Measurements from ENCODE around the gene LRRC61.
A peak's percentile ranks its signal among the peaks of the same experiment; 100 is the strongest.

LRRC61 gene

DNA sequence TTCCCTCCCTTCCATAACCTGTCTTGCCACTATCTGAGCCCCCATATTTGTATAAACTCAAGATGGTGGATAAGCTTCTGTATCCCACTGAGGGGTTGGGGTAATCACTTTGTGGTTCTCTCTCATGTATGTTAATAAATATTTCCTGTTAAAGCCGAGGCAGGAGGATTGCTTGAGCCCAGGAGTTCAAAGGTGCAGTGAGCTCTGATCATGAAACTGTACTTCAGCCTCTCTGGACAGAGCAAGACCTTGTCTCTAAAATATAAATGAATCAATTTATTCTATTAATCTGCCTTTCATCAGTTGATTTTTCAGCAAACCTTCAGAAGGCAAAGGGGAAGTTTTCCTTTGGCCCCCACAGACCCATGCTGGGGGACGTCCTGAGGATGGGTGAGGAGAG lies 20.1 kb downstream of the LRRC61 start:
- Histone ChIP-seq H3K4me1 (ENCODE audit: control insufficient read depth, low read depth, low read length) (no peaks in the 10 kb centered on the region), H3K9ac (ENCODE audit: low read length) (no peak overlapping the region)
- no CpG with 5 or more reads among the region's 2 CpGs for WGBS (ENCODE audit: extremely low coverage, insufficient coverage, low lambda C conversion rate)

DNA sequence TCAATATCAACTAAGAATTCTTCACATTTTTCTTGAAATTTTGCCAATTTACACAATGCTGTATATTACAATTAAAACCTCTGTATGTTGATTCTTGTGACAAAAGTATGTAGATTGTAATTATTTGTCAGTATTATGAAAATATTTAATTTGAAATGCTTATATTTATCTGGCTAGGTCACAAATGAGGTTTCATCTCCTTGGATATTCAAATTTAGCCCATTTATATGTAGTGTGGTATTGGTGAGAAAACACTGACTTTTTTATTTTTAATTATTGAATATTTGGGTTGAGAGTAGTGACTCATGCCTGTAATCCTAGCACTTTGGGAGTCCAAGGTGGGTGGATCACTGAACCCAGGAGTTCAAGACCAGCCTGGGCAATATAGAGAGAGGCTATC lies 21.1 kb downstream of the LRRC61 start:
- Histone ChIP-seq H3K27me3 (ENCODE audit: insufficient read depth, low read length, poor library complexity) (peaks cover 2% of the 10 kb centered on the region), H3K36me3 (ENCODE audit: control insufficient read depth, insufficient read depth, low read length) (no peaks in the 10 kb centered on the region), H2BK15ac (replicated peaks; ENCODE audit: low read depth) (no peak overlapping the region), H3K9ac (ENCODE audit: low read length) (no peak overlapping the region), H2BK120ac (ENCODE audit: low read depth, low read length) (no peak overlapping the region), H3K79me2 (ENCODE audit: control insufficient read depth, insufficient read depth, low read length) (no peaks in the 10 kb centered on the region), H3K4me1 (ENCODE audit: control insufficient read depth, low read depth, low read length) (no peaks in the 10 kb centered on the region), H3K4me2 (ENCODE audit: low read length) (no peak overlapping the region), H3K18ac (ENCODE audit: low read length) (no peak overlapping the region), H2BK5ac (ENCODE audit: low read length) (no peak overlapping the region), H3K27ac (ENCODE audit: low read depth, low read length) (no peak overlapping the region), H2AK5ac (ENCODE audit: low read length) (no peak overlapping the region), H3K56ac (ENCODE audit: low read length) (no peak overlapping the region), H3K4ac (ENCODE audit: low read depth, low read length) (no peak overlapping the region), H3K23ac (ENCODE audit: low read length) (no peak overlapping the region), H3K4me3 (ENCODE audit: low read length) (no peak overlapping the region), H4K8ac (ENCODE audit: low read depth, low read length) (no peak overlapping the region), H4K5ac (ENCODE audit: low read length) (no peak overlapping the region), H3K79me1 (ENCODE audit: low read length) (no peaks in the 10 kb centered on the region)
- DNase-seq = no peak

More for the DNA sequence above, 20.1 kb downstream of the LRRC61 start:
- no peak overlapping the region for H3K4me2 ChIP-seq (ENCODE audit: low read length)
- no peak overlapping the region for H3K23ac ChIP-seq (ENCODE audit: low read length)
- H3K4ac ChIP-seq (ENCODE audit: low read depth, low read length) = no peak overlapping the region
- H4K8ac ChIP-seq (ENCODE audit: low read depth, low read length) = no peak overlapping the region
- H3K56ac ChIP-seq (ENCODE audit: low read length) = no peak overlapping the region
- no peaks in the 10 kb centered on the region for H3K79me1 ChIP-seq (ENCODE audit: low read length)
- H3K4me3 ChIP-seq (ENCODE audit: low read length) = no peak overlapping the region
- H3K18ac ChIP-seq (ENCODE audit: low read length) = no peak overlapping the region
- H4K5ac ChIP-seq (ENCODE audit: low read length) = no peak overlapping the region
- H3K27me3 ChIP-seq (ENCODE audit: insufficient read depth, low read length, poor library complexity) = peaks cover 2% of the 10 kb centered on the region
- no peaks in the 10 kb centered on the region for H3K36me3 ChIP-seq (ENCODE audit: control insufficient read depth, insufficient read depth, low read length)
- no peak overlapping the region for H3K27ac ChIP-seq (ENCODE audit: low read depth, low read length)
- no peak for DNase-seq
- H2BK5ac ChIP-seq (ENCODE audit: low read length) = no peak overlapping the region
- H2BK15ac ChIP-seq (replicated peaks; ENCODE audit: low read depth) = no peak overlapping the region
- H2BK120ac ChIP-seq (ENCODE audit: low read depth, low read length) = no peak overlapping the region
- no peak overlapping the region for H2AK5ac ChIP-seq (ENCODE audit: low read length)
- no peaks in the 10 kb centered on the region for H3K79me2 ChIP-seq (ENCODE audit: control insufficient read depth, insufficient read depth, low read length)

DNA sequence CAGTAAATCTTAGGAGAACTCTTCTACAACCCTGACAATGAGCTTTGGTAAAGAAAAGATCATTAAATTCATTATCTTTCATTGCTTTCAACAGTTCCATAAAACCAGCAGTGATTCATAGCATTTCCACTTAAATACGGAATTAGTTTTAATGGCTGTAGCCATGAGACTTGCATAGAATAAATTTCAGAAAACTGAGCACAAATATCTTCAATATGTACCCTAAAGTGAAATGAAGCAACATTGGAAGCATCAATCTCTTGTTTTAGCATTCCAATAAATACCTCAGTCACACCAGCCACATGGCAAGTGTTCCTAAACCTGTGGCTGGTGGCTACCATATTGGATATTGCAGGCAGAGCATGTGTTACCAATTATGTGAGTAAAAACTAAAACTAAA lies 21.9 kb downstream of the LRRC61 start:
- Histone ChIP-seq H3K56ac (ENCODE audit: low read length) (no peak overlapping the region), H3K18ac (ENCODE audit: low read length) (no peak overlapping the region), H3K4me2 (ENCODE audit: low read length) (no peak overlapping the region), H3K79me1 (ENCODE audit: low read length) (no peaks in the 10 kb centered on the region), H2BK15ac (replicated peaks; ENCODE audit: low read depth) (no peak overlapping the region), H3K79me2 (ENCODE audit: control insufficient read depth, insufficient read depth, low read length) (no peaks in the 10 kb centered on the region), H2BK120ac (ENCODE audit: low read depth, low read length) (no peak overlapping the region), H3K9ac (ENCODE audit: low read length) (no peak overlapping the region), H2BK5ac (ENCODE audit: low read length) (no peak overlapping the region), H2AK5ac (ENCODE audit: low read length) (no peak overlapping the region), H3K4me3 (ENCODE audit: low read length) (no peak overlapping the region), H4K5ac (ENCODE audit: low read length) (no peak overlapping the region), H3K27ac (ENCODE audit: low read depth, low read length) (no peak overlapping the region), H4K8ac (ENCODE audit: low read depth, low read length) (no peak overlapping the region), H3K4ac (ENCODE audit: low read depth, low read length) (no peak overlapping the region), H3K23ac (ENCODE audit: low read length) (no peak overlapping the region), H3K36me3 (ENCODE audit: control insufficient read depth, insufficient read depth, low read length) (no peaks in the 10 kb centered on the region), H3K27me3 (ENCODE audit: insufficient read depth, low read length, poor library complexity) (peaks cover 2% of the 10 kb centered on the region), H3K4me1 (ENCODE audit: control insufficient read depth, low read depth, low read length) (no peaks in the 10 kb centered on the region)
- DNase-seq = no peak
- WGBS (ENCODE audit: extremely low coverage, insufficient coverage, low lambda C conversion rate) = no CpG with 5 or more reads among the region's 1 CpG

DNA sequence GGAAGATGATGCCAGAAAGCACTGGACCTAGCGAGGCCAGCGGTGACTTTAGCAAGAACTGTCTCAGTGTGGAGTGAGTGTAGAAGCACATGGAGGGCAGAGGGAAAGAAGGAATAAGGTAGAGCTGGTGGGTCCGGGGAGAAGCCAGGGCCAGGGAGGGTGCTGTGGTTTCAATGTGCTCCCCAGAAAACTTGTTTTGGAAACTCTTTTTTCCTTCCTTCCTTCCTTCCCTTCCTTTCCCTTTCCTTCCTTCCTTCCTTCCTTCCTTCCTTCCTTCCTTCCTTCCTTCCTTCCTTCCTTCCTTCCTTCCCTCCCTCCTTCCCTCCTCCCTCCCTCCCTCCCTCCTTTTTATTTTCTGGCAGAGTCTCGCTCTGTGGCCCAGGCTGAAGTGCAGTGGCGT lies 23.8 kb downstream of the LRRC61 start:
- no peaks in the 10 kb centered on the region for H3K79me1 ChIP-seq (ENCODE audit: low read length)
- H3K9ac ChIP-seq (ENCODE audit: low read length) = no peak overlapping the region
- no peak overlapping the region for H3K56ac ChIP-seq (ENCODE audit: low read length)
- no peak overlapping the region for H3K18ac ChIP-seq (ENCODE audit: low read length)
- H3K79me2 ChIP-seq (ENCODE audit: control insufficient read depth, insufficient read depth, low read length) = no peaks in the 10 kb centered on the region
- no peak overlapping the region for H2BK15ac ChIP-seq (replicated peaks; ENCODE audit: low read depth)
- no peak overlapping the region for H2BK120ac ChIP-seq (ENCODE audit: low read depth, low read length)
- DNase-seq = no peak
- H2BK5ac ChIP-seq (ENCODE audit: low read length) = no peak overlapping the region
- no CpG with 5 or more reads among the region's 5 CpGs for WGBS (ENCODE audit: extremely low coverage, insufficient coverage, low lambda C conversion rate)
- H3K23ac ChIP-seq (ENCODE audit: low read length) = no peak overlapping the region
- no peaks in the 10 kb centered on the region for H3K36me3 ChIP-seq (ENCODE audit: control insufficient read depth, insufficient read depth, low read length)
- peak overlapping the region; percentile 33 for H2AK5ac ChIP-seq (ENCODE audit: low read length)
- H3K27ac ChIP-seq (ENCODE audit: low read depth, low read length) = no peak overlapping the region
- H4K5ac ChIP-seq (ENCODE audit: low read length) = no peak overlapping the region
- no peak overlapping the region for H3K4me3 ChIP-seq (ENCODE audit: low read length)
- H3K4ac ChIP-seq (ENCODE audit: low read depth, low read length) = no peak overlapping the region
- H3K4me1 ChIP-seq (ENCODE audit: control insufficient read depth, low read depth, low read length) = no peaks in the 10 kb centered on the region
- H3K4me2 ChIP-seq (ENCODE audit: low read length) = no peak overlapping the region
- no peak overlapping the region for H4K8ac ChIP-seq (ENCODE audit: low read depth, low read length)
- H3K27me3 ChIP-seq (ENCODE audit: insufficient read depth, low read length, poor library complexity) = peaks cover 2% of the 10 kb centered on the region

DNA sequence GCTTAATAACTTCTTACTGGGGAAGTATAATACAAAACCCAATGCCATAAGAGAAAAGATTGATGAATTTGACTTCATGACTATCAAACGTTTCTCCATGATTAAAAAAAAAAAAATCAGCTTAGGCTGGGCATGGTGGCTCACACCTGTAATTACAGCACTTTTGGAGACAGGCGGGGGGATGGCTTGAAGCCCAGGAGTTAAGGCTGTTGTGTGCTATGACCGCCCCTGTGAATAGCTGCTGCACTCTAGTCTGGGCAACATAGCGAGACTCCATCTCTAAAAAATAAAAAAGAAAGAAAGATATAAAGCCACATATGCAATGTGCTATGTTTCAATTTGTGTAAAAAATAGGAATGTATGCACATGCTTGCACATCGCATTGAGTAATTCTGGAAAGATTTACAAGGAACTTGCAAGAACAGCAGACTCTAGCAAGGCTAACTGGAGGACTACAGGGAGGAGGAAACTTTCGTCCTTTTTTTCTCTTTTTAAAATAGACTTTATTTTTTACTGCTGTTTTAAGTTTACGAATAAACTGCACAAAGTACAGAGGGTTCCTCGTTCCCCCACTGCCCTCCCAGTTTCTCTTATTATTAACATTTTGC lies 28.5 kb downstream of the LRRC61 start:
- Histone ChIP-seq H2BK5ac (ENCODE audit: low read length) (no peak overlapping the region), H4K8ac (ENCODE audit: low read depth, low read length) (no peak overlapping the region)
- WGBS (ENCODE audit: extremely low coverage, insufficient coverage, low lambda C conversion rate) = no CpG with 5 or more reads among the region's 8 CpGs

DNA sequence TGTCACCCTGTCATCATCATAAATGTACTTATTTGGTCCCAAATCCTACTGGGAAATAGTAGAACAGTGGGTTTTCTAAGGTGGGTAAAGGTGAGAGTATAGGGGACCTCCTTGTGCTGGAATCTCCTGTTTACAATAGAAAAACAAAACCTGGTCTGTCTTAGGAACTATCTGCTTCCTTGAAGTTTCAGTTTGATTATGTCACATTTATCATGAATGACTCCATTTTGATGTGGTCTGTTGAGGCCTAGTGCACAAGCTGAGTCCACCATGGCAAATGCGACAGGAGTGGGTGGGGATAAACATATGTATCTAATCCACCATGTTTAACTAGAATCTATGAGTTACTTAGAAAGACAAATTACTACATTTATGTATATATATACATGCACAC lies 32.5 kb downstream of the LRRC61 start:
- no peaks in the 10 kb centered on the region for H3K79me1 ChIP-seq (ENCODE audit: low read length)
- H3K9ac ChIP-seq (ENCODE audit: low read length) = no peak overlapping the region
- H3K27me3 ChIP-seq (ENCODE audit: insufficient read depth, low read length, poor library complexity) = no peaks in the 10 kb centered on the region
- DNase-seq = no peak
- WGBS (ENCODE audit: extremely low coverage, insufficient coverage, low lambda C conversion rate) = no CpG with 5 or more reads among the region's 1 CpG
- H3K18ac ChIP-seq (ENCODE audit: low read length) = no peak overlapping the region
- no peak overlapping the region for H3K4me3 ChIP-seq (ENCODE audit: low read length)
- no peak overlapping the region for H3K4me2 ChIP-seq (ENCODE audit: low read length)
- H2BK120ac ChIP-seq (ENCODE audit: low read depth, low read length) = no peak overlapping the region
- no peak overlapping the region for H3K23ac ChIP-seq (ENCODE audit: low read length)
- no peak overlapping the region for H3K56ac ChIP-seq (ENCODE audit: low read length)
- H3K4me1 ChIP-seq (ENCODE audit: control insufficient read depth, low read depth, low read length) = no peaks in the 10 kb centered on the region
- H3K79me2 ChIP-seq (ENCODE audit: control insufficient read depth, insufficient read depth, low read length) = no peaks in the 10 kb centered on the region
- no peak overlapping the region for H3K27ac ChIP-seq (ENCODE audit: low read depth, low read length)
- H2BK5ac ChIP-seq (ENCODE audit: low read length) = no peak overlapping the region
- H4K8ac ChIP-seq (ENCODE audit: low read depth, low read length) = no peak overlapping the region
- no peak overlapping the region for H4K5ac ChIP-seq (ENCODE audit: low read length)
- no peak overlapping the region for H2AK5ac ChIP-seq (ENCODE audit: low read length)
- H2BK15ac ChIP-seq (replicated peaks; ENCODE audit: low read depth) = no peak overlapping the region
- no peaks in the 10 kb centered on the region for H3K36me3 ChIP-seq (ENCODE audit: control insufficient read depth, insufficient read depth, low read length)
- no peak overlapping the region for H3K4ac ChIP-seq (ENCODE audit: low read depth, low read length)

More for the DNA sequence above, 28.5 kb downstream of the LRRC61 start:
- Histone ChIP-seq H4K5ac (ENCODE audit: low read length) (no peak overlapping the region), H3K27ac (ENCODE audit: low read depth, low read length) (no peak overlapping the region), H3K79me1 (ENCODE audit: low read length) (no peaks in the 10 kb centered on the region), H3K56ac (ENCODE audit: low read length) (no peak overlapping the region), H3K4me2 (ENCODE audit: low read length) (no peak overlapping the region), H3K4me1 (ENCODE audit: control insufficient read depth, low read depth, low read length) (no peaks in the 10 kb centered on the region), H3K79me2 (ENCODE audit: control insufficient read depth, insufficient read depth, low read length) (no peaks in the 10 kb centered on the region), H3K27me3 (ENCODE audit: insufficient read depth, low read length, poor library complexity) (no peaks in the 10 kb centered on the region), H2BK15ac (replicated peaks; ENCODE audit: low read depth) (no peak overlapping the region), H3K4ac (ENCODE audit: low read depth, low read length) (no peak overlapping the region), H3K9ac (ENCODE audit: low read length) (no peak overlapping the region), H2BK120ac (ENCODE audit: low read depth, low read length) (no peak overlapping the region), H3K36me3 (ENCODE audit: control insufficient read depth, insufficient read depth, low read length) (no peaks in the 10 kb centered on the region), H3K18ac (ENCODE audit: low read length) (no peak overlapping the region), H3K23ac (ENCODE audit: low read length) (no peak overlapping the region), H2AK5ac (ENCODE audit: low read length) (no peak overlapping the region), H3K4me3 (ENCODE audit: low read length) (no peak overlapping the region)
- no peak for DNase-seq
